HL-60 (cell line): ENCODE measurements around the gene GPS1.

ENCODE experiments used
- POLR2AphosphoS5 ChIP-seq: IDR thresholded peaks from 2 replicates; pipeline ENCODE4 v1.6.1; 2012; ENCODE audit warnings: low read depth
- TF ChIP-seq, protein P1 (sequence below): IDR thresholded peaks from one replicate; pipeline ENCODE4 v1.5.1; 2011; ENCODE audit warnings: low read length, control low read depth, inconsistent platforms; ENCODE audit not compliant: insufficient read depth

DNA sequence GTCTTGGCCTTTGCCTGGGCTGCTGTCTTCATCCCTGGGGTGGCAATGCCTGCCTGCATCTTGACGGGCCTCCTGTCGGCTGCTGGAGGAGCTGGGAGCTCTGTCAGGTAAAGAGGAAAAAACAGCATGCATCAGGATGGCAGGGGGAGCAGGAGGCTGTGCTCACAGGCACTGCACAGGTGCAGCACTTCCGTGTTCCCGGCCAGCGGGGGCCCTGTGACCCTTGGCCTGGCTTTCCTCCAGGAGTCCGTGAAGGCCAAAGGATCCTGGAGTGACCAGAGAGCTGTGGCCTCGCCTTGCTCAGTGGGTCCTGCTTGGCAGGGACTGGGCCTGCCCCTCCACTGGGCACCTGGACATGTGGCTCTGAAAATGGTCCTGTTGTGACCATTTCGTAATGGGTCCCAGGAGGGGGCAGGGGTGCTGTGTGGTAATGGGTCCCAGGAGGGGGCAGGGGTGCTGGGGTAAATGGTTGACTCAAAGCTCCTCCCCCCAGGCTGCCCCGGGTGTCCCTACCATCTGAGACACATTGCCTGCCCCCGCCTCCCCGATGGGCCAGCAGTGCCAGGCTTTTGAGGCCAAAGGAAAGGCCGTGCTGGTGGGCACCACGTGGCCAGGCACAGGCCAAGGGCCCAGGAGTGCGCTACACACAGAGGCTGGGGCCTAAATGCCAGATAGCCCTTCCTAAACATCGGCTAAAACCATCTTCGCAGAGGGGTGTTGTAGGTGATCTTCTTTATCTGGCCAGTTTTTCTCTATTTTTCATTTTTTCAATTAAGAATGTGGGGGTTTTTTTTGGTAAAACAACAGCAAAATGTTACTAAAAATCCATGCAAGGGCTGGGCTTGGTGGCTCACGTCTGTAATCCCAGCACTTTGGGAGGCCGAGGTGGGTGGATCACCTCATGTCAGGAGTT, 50.3 kb downstream of the GPS1 start:
- TF ChIP-seq, protein P1, sequence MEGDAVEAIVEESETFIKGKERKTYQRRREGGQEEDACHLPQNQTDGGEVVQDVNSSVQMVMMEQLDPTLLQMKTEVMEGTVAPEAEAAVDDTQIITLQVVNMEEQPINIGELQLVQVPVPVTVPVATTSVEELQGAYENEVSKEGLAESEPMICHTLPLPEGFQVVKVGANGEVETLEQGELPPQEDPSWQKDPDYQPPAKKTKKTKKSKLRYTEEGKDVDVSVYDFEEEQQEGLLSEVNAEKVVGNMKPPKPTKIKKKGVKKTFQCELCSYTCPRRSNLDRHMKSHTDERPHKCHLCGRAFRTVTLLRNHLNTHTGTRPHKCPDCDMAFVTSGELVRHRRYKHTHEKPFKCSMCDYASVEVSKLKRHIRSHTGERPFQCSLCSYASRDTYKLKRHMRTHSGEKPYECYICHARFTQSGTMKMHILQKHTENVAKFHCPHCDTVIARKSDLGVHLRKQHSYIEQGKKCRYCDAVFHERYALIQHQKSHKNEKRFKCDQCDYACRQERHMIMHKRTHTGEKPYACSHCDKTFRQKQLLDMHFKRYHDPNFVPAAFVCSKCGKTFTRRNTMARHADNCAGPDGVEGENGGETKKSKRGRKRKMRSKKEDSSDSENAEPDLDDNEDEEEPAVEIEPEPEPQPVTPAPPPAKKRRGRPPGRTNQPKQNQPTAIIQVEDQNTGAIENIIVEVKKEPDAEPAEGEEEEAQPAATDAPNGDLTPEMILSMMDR, result no peak
- TF ChIP-seq POLR2AphosphoS5, result no peak
